Fibroblast of peridontal ligament (primary cell): ENCODE measurements around the gene DNAJC13.

Experiments
- DNase-seq: peaks from one replicate; pipeline ENCODE4 v3.0.0-alpha.2; 2010; ENCODE audit errors: extremely low read depth

The DNAJC13 gene

GRCh38 chr3:132406587-132406986 lies 10.7 kb upstream of the DNAJC13 start:
- DNase-seq: no peak

DNA sequence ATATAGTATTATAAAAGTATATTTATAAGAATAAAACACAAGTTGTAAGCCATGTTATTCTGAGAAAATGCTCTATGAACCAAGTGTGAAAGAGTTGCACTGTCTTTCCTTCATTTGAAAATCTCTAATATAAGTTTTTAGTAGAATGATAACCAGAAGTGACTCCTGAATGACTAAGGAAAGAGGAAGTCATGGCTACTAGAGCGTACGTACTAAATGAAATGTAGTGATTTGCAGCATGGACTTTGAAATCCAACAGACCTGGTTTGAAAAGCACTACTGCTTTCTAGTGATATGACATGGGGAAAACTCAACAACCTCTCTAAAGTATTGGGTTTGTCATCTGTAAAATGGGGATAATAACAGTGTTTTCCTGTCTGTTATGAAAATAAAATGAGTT lies 10.3 kb upstream of the DNAJC13 start:
- DNase-seq: no peak

DNA sequence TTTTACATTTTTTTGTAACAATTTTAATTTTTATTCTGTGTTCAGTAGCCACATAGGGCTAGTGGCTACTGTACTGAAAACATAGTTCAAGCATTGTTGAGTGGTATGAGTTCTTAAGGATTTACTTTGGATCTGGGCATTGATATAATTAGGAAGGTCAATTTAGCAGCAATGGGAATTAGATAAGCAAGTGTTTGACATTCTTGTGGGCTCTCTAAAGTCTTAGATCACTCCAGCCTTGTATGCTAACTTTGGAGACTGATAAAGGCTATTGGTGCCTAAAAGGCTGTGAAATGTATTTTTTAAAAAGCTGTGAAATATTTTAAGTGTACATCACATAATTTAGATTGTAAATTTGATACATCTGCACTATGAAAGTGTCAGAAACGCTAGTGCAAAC lies 2.5 kb upstream of the DNAJC13 start:
- no peak for DNase-seq

DNA sequence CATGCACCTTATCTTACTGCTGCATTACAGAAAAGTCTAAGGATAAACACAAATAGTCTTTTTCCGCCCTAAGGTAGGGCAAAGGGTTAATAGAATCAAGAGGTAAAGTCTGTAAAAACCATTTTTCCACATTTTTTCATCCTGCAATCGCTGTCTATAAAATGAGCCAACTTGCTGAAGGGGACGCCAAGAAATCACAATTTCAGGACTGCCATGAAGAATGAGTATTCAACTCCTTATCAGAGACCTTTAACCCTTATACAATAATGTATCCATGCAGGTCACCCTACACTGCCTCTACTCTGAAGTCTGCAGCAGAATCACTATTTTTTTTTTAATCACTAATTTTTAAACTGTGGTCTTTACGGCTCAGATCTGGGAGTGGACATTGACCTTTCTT lies 1.1 kb upstream of the DNAJC13 start:
- DNase-seq: no peak

DNA sequence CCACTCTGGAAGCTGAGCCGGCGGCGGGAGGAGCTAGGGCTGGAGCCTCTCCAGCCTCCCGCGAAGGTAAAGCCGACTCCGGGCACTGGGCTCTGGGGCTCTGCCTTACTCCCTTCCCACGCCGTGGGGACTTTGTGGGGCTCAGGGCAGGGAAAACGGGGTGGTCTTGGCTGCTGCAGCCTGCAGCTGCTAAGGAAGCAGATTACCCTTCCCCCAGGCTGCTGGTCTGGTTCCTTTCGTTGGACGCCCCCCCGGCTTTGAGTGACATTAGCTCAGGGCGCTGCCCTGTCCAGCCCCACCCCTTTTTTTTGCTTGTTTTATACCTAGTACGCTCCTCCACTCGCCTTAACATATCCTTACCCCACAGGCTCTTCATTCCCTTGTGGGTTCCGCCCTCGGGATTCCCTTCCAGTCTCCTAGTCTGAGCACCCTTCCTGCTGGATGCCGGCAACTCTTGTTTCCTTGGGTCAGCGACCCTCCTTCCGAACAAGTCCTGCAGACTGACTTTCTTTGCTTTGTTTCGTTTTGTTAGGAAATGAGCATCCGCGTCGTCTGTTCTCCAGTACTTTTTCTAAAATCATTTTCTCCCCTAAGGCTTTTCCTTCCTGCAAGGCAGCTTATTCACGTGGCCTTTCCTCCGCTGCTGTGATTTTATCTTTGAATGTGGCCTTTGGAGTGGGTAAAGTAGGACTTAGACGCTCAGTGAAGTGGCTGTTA lies 551 bp downstream of the DNAJC13 start:
- DNase-seq: peak; percentile 58

DNA sequence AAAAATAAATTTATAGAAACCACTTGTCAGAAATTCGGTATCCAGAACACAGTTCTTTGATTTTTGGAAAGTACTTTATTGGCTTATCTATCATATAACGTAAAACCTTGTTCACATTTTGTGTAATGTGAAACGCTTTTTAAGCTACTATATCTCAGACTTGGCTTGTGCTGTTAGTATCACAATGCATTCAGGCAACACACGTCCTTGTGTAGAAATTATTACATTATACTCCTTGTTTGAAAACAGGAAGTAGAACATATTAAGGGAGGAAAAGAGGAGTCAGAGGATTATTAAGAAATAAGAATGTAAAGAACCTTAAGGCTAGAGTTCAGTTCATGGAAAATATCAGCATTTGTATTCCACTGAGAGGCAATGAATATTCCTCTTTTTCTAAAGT lies 1.6 kb downstream of the DNAJC13 start:
- peak; percentile 34 for DNase-seq

DNA sequence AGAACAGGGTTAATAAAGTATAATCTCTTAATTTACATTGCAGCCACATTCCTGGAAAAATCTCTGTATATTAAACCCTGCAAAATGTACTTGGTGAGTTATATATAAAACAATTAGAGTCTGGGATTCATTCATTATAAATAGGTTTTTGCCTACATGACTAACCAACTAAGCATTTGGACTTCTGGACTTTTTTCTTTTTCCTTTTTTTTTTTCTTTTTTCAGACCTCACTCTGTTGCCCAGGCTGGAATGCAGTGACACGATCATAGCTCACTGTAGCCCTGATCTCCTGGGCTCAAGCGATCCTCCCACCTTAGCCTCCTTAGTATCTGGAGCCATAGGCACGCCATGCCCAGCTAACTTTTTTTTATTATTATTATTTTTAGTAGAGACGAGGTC lies 4.5 kb downstream of the DNAJC13 start:
- DNase-seq: peak; percentile 62

- DNase-seq: no peak
Measured at GRCh38 chr3:132422531-132422930, 5.2 kb downstream of the DNAJC13 start.

DNA sequence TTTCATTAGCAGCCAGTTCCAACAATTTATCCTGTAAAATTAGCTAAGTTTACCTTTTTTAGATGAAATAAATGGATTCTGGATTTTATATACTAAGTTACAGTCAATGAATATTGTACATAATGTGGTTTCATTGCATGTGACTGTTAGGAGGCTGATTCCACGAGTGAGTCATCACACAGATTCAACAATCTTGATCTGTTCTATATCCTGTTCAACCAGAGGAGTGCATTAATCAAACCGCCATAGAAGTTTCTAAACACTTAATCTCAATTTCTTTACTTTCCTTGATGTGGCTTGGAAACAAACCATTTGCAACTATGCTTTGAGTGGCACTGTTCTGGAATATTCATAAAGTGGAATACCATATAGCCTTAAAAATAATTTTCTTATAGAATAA lies 15.3 kb downstream of the DNAJC13 start:
- DNase-seq: peak; percentile 84

DNA sequence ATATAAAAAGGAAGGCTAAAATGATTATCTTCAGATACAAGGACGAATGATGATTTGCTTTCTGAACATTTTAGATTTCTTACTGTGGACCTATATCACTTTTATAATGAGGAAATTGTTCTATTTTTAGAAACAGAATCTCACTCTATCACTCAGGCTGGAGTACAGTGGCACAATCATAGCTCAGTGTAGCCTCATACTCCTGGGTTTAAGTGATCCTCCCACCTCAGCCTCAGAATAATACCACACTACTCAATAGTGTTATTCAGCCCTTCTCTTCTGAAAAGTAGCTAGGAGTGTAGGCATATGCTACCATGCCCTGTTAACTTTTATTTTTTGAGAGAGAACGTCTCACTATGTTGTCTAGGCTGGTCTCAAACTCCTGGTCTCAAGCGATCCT lies 15.8 kb downstream of the DNAJC13 start:
- no peak for DNase-seq

DNA sequence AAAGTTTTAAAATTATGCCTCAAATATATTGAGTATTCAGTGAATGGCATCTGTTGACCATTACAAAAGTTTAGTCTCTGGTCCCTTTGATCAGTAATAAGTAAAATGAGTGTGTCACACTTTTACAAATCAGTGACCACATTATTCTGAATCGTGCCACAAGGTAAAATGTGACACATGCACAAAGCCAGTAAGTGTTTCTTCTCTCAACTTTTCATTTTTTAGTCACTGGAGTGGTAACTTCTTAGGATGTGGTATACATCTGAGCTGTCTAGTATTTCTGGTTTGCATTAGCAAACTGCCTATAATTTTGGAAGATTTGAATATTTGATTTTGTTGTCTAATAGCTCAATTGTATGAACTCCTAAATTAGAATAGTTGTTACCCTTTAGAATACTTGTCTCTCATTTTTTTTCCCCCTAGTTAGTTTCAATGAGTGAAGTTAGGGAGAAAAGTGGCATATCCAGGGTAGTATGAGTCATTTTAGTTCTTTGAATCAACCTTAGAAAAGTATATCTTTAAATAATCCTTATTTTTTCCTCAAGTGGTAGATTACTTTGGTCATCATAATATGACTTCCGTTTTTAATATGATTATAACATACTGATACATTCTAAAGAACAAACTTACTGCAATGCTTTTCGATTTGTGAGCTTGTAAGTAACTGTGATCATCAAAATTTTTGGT lies 18.1 kb downstream of the DNAJC13 start:
- DNase-seq: peak; percentile 15

- peak; percentile 10 for DNase-seq
Measured at GRCh38 chr3:132435911-132436425, 18.7 kb downstream of the DNAJC13 start.

DNA sequence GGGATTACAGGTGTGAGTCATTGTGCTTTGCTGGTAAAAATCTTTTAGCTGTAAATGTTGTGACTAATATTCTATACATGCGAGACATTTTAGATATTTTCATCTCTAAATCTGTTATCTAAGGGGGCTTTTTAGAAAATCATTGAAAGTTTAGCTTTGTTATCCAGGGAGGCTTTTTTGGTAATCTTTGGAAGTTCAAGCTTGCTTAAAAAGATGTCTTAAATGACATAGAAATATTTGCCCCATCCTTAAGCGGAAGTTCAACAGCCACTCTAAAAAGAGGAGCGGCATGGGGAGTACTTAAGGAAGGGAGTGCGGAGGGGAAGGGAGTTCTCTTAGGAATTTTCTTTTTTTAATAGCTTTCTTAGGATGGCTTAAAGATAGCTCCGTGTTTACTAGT lies 26.1 kb downstream of the DNAJC13 start:
- no peak for DNase-seq

DNA sequence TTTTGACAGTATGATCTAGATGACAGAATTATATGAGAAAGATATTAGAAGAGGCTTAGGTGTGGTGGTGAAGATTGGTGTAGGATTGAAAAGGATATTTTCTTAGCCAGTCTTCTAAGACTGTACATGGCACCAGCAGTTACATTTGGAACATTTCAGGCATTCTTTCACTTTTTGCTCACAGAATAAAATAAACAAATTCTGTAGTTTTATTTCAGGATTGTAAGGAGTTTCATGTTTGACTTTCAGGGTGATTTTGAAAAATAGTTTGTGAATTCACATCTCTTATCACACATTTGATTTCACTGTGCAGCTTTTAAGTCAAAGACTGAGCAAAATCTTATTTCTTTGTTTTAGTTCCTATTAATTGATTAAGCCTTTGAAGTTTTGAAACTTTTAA lies 27.1 kb downstream of the DNAJC13 start:
- peak; percentile 68 for DNase-seq

GRCh38 chr3:132445817-132446216 lies 28.5 kb downstream of the DNAJC13 start:
- DNase-seq: peak; percentile 70

DNA sequence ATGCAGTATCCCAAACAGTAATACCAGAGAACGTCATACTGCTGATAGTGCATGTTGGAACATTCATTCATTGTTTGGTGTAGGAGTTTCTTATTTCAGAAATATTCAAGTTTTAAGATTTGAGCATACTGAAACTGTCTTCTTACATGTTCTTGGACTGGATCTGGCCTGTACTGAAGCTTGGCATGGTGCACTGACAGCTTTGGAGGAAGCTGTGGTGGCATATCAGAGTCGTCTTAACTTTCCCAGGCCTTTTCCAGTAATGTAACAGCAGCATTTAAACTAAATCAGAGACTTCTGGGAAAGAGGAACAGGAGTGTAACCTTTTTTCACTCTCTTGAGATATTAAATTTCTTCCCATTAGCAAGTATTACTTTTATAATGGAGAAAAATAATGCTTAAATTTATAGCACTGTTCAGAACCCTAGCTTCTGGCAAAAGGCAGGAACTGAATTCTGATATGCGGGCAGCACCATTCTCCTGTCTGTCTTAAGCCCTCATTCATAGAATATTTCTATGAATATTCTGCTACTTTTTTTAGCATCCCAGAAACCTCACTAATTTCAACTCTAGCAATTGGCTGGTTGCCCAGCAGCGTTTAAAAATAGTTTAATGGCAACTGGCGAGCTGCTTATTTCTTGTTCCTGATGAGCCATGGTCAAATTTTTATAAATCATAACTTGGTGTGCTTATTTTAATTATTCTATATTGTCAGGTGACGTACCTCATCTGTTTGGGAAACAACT lies 31.1 kb downstream of the DNAJC13 start:
- DNase-seq: no peak

GRCh38 chr3:132456136-132456535 lies 38.8 kb downstream of the DNAJC13 start:
- DNase-seq: no peak

DNA sequence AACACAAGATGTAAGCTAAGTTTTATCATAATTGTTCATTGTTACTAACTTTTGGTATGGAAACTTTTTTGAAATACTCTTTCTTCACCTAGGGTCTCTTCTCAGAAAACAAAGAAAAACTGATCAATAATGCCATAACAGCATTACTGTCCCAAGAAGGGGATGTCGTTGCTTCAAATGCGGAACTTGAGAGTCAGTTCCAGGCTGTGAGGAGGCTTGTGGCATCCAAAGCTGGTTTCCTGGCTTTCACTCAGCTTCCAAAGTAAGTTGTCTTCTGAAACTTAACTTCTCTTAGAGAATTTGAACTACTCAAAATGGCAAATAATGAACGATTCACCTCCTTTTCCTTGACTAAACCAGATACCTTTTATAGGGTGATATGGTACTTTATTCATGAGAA lies 39.3 kb downstream of the DNAJC13 start:
- no peak for DNase-seq

- DNase-seq: peak; percentile 52
Measured at GRCh38 chr3:132457286-132457685, 40.0 kb downstream of the DNAJC13 start.

GRCh38 chr3:132459551-132459950 lies 42.2 kb downstream of the DNAJC13 start:
- no peak for DNase-seq

DNA sequence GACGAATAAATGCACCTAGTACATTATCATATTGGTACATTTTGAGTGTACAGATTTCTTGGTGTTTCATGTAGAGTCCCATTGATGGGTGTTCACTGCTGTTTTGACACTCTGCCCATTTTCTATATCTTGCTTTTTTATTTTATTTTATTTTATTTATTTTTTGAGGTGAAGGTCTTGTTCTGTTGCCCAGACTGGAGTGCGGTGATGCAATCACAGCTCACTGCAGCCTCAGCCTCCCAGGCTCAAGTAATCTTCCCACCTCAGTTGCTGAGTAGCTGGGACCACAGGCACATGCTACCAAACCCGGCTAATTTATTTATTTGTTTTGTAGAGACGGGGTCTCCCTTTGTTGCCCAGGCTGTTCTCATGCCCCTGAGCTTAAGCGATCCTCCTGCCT lies 44.2 kb downstream of the DNAJC13 start:
- peak; percentile 44 for DNase-seq

DNA sequence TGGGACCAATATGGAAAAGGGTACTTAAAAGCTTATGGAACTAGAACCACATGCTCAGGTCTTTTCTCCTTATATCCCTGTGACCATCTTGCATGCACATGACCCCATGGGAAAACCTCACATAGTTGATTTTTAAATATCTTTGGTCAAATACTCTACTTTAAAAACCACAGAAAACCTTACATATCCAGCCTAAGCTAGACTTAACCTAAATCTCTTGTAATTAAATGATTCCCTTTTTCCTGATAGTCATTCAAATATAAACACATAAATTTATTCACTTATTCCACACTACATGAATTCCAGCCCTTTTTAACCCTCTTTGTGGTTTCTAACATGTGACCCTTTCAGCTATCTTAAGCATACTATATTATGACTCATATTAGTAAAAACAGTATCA lies 46.8 kb downstream of the DNAJC13 start:
- DNase-seq: peak; percentile 65

DNA sequence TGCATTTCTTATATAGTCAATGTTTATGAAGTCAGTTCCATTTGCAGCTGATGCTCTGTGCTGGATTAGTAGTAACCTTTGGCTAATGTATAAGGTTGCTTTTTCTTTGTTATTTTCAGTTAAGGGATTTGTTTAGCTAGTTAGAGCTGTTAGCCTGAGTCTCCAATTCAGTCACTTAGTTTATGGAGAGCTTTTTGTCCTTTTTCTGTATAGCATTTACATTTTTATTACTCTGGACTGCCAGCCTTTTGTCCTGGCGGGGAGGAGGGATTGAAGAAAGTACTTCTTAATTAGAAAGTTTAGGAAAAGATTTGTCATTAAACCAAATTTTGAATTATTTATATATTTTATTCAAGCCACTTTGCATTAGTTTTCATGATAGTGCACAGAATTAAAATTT lies 52.0 kb downstream of the DNAJC13 start:
- no peak for DNase-seq
